ENCODE data around the gene CEP128. TPM values are rescaled to one million over a fixed set of nuclear protein-coding genes. Genes with fewer than 3 reads are reported as not detected.

CEP128 gene
- total RNA-seq, 6 experiments from 2014 or later = 4.8 to 10.3 (median 8.8) TPM

DNA sequence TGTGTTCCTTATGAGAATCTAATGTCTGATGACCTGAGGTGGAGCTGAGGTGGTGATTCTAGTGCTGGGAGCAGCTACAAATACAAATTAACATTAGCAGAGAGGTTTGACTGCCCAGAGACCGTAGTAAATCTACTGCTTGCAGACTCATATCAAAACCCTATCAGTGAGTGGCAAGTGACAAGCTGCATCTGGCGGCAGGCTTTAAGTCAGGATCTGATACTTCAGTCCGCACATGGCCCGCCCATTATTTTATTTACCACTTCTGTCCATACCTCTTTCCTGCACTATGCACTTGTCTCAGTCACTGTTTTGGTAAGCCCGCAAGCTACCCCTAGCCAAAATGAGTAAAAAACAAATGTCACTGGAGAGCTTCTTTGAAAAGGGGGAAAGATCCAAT, 11.4 kb downstream of the CEP128 start:
- H3K9me3 Mint-ChIP-seq = no peaks in the 10 kb centered on the region
- no peak overlapping the region for H3K4me3 Mint-ChIP-seq
- H3K27me3 Mint-ChIP-seq (ENCODE audit: insufficient read depth) = no peaks in the 10 kb centered on the region; the same call in 1 of the 2 replicates
- H3K4me1 Mint-ChIP-seq (ENCODE audit: low read depth) = peaks cover 66% of the 10 kb centered on the region
- TF ChIP-seq, protein P1, sequence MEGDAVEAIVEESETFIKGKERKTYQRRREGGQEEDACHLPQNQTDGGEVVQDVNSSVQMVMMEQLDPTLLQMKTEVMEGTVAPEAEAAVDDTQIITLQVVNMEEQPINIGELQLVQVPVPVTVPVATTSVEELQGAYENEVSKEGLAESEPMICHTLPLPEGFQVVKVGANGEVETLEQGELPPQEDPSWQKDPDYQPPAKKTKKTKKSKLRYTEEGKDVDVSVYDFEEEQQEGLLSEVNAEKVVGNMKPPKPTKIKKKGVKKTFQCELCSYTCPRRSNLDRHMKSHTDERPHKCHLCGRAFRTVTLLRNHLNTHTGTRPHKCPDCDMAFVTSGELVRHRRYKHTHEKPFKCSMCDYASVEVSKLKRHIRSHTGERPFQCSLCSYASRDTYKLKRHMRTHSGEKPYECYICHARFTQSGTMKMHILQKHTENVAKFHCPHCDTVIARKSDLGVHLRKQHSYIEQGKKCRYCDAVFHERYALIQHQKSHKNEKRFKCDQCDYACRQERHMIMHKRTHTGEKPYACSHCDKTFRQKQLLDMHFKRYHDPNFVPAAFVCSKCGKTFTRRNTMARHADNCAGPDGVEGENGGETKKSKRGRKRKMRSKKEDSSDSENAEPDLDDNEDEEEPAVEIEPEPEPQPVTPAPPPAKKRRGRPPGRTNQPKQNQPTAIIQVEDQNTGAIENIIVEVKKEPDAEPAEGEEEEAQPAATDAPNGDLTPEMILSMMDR (IDR thresholded peaks at IDR 0.05) = no peak
- H3K36me3 Mint-ChIP-seq (ENCODE audit: low read depth) = peaks cover 7% of the 10 kb centered on the region
- DNase-seq = no peak
- peak overlapping the region; percentile 79; the same call in 1 of the 2 replicates for H3K27ac Mint-ChIP-seq

DNA sequence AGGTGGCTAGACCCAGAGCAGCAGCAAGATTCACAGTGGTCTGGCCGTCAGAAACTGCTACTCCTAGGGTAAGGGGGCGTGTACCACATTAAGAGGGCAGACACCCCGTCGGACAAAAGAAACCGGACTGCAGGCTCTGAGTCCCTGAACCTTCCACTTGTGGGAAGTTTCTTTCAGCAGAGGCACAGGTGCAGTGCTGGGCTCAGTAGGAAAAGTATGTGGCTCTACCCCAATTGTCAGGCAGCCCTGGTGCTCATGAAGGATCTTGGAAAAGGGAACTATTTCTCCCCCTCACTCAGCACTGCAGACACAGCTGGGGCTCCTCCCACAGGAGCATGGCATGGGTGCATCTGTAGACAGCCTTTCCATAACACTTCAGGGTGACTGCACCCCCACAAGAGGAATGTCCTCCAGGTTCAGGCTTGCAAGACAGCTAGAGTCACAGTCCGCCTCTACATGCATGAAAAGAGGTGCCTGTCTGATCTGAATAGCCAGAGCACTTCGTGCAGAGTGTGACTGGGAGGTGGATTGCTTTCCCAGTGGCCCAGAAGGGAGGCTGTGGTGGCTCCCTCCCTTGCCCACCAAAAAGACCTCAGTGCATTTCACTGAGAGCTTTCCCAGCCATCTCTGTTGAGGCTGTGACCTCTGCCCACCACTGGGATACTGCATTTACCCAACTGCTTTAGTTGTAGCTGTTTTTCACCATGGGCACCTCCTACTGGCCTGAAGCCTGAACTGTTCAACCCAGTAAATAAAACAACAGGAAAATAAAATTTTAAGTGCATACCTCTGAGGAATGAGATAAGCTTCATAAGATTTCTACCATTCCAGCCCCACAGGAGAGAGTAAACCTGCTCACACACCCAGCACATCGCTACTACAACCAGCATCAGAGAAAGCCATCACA, 14.2 kb downstream of the CEP128 start:
- H3K4me1 Mint-ChIP-seq (ENCODE audit: low read depth) = peaks cover 66% of the 10 kb centered on the region
- peak overlapping the region; percentile 61 for H3K4me3 Mint-ChIP-seq
- H3K9me3 Mint-ChIP-seq = no peaks in the 10 kb centered on the region
- TF ChIP-seq, protein P1 (IDR thresholded peaks at IDR 0.05) = peak; percentile 48
- peaks cover 18% of the 10 kb centered on the region for H3K36me3 Mint-ChIP-seq (ENCODE audit: low read depth)
- DNase-seq = no peak
- no peaks in the 10 kb centered on the region for H3K27me3 Mint-ChIP-seq (ENCODE audit: insufficient read depth)
- H3K27ac Mint-ChIP-seq = peak overlapping the region; percentile 84

DNA sequence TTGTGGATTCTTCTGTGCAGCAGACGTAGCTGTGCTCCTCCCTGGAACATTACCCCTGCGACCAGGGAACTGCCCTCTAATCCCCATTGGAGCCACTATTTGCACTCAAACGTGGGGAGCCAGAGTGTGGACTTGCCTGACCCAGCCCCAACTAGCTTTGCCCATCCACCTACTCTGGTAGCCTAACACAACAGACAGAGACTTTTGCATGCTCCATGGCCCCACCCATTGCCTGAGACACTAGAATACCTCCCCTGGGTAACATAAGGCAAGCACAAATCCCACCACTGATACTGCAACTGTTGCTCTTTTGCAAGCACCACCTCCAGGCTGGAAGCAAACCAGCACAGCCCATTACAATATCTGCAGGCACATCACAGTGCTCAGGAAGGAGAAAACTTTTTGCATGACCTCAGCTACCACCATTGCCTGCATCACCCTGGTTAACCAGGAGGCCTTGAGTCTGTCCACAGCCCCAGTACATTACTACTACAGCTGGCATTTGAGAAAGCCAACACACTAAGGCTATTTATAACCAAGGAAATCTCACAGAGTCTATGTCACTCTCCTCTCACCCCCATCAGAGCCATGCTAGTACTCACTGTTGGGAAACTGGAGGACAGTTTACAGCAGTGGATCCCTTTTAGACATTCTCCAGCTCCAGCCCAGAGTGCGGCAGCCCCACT, 15.0 kb downstream of the CEP128 start:
- DNase-seq = peak; percentile 88
- peak overlapping the region; percentile 61 for H3K4me3 Mint-ChIP-seq
- H3K27me3 Mint-ChIP-seq (ENCODE audit: insufficient read depth) = no peaks in the 10 kb centered on the region
- no peaks in the 10 kb centered on the region for H3K9me3 Mint-ChIP-seq
- H3K27ac Mint-ChIP-seq = peak overlapping the region; percentile 84
- H3K4me1 Mint-ChIP-seq (ENCODE audit: low read depth) = peaks cover 62% of the 10 kb centered on the region
- TF ChIP-seq, protein P1 (IDR thresholded peaks at IDR 0.05) = no peak
- peaks cover 18% of the 10 kb centered on the region for H3K36me3 Mint-ChIP-seq (ENCODE audit: low read depth)

DNA sequence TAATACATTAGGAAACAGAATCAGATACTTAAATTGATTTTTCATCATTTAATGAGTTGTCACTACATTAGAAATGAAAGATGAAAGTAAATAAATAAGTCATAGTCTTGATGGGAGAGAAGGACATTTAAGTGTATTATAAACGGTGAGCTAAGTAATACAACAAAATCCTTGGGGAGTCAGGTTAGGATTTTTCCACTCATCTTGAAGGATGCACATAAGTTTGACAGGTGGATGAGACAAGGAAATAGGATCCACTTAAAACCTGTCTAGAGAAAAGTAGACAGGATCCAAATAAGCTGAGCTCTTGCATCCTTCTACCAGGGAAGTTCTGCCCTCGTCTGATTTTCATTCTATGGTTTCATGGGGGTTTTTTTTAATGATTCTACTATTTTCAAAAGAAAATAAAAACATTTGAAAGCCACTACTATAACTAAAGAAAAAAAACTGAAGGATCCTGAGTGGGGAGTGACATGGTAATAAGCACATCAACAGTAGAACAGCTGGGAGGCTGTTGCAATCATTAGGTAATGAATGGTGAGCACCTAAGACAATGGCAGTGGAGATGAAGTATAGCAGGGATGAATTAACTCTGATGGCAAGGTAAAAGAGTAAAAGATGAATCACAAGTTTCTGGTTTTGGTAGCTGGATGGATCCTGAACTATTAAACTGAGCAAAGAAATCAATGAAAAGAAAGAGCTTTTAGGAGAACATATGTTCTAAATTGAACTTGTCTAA, 17.0 kb downstream of the CEP128 start:
- Mint-ChIP-seq H3K4me1 (ENCODE audit: low read depth) (peaks cover 46% of the 10 kb centered on the region), H3K36me3 (ENCODE audit: low read depth) (peaks cover 18% of the 10 kb centered on the region), H3K27ac (no peak overlapping the region), H3K9me3 (no peaks in the 10 kb centered on the region), H3K4me3 (no peak overlapping the region), H3K27me3 (ENCODE audit: insufficient read depth) (no peaks in the 10 kb centered on the region)
- DNase-seq = no peak
- TF ChIP-seq, protein P1 (IDR thresholded peaks at IDR 0.05) = no peak

DNA sequence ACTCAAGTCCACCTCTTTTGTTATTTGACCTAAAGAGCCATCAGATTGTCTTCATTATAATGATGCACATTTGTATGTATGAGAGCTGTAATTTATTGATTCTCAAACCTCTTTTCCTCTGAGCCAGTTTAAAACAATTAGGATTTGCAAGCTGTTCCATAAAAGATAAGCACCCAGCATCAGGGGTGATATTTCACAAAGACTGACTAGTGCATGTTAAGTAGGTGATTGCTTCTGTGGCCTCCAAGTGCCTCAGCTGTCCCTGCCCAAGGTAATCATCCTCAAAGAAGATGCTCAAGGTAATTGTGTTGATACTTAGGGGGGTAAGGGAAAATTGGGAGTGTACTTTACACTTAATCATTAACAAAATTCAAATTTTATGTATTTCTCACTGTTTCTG, 18.2 kb downstream of the CEP128 start:
- Mint-ChIP-seq H3K27ac (no peak overlapping the region), H3K4me1 (ENCODE audit: low read depth) (peaks cover 42% of the 10 kb centered on the region), H3K4me3 (no peak overlapping the region), H3K9me3 (no peaks in the 10 kb centered on the region), H3K27me3 (ENCODE audit: insufficient read depth) (no peaks in the 10 kb centered on the region), H3K36me3 (ENCODE audit: low read depth) (peaks cover 18% of the 10 kb centered on the region)
- TF ChIP-seq, protein P1 (IDR thresholded peaks at IDR 0.05) = no peak
- no peak for DNase-seq

All from HFFc6 (cell line).